HK-2 (cell line): ENCODE data around the gene TRPV3.
"Not testable (repeated sequence)": the region's sequence is repeated elsewhere in the genome, so short reads cannot be mapped to it uniquely, and the experiment has no call there.

ENCODE experiments used
- DNase-seq: peaks from one replicate; pipeline ENCODE4 v3.0.0-alpha.2; 2018; ENCODE audit not compliant: unreplicated experiment

Gene TRPV3

DNA sequence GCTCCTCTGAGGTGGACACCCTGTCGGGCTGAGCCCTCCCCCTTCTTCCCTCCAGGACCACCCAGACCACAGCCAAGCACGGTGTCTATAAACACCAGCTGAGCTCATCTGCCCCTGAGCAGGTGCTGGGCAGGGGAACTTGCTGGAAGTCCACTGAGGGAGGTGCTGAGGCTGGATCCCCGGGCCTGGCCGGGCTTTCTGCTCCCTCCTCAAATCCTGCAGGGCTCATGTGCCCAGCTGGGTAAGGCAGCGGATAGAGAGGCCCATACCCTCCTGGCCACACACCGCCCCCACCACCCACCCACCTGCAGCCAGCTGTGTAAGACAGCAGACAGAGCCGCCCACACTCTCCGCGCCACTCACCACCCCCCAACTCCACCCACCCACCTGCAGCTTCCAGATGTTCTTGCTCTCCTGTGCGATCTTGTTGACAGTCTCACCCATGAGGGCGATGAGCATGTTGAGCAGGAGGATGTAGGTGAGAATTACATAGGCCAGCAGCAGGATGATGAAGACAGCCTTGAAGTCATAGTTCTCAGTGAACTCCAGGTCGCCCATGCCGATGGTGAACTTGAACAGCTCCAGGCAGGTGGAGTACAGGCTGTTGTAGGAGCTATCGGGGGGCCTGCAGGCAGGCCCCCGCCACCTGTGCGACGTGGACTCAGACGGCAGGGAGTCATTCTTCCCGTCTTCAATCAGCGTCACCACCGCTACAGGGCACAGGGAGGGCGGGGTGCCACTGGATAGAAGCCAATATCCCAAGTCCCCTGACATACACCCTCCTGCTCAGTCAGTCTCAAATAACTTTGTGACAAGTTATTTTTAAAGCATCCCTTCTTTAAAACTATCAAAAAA, 15.9 kb upstream of the TRPV3 start:
- DNase-seq, result no peak

DNA sequence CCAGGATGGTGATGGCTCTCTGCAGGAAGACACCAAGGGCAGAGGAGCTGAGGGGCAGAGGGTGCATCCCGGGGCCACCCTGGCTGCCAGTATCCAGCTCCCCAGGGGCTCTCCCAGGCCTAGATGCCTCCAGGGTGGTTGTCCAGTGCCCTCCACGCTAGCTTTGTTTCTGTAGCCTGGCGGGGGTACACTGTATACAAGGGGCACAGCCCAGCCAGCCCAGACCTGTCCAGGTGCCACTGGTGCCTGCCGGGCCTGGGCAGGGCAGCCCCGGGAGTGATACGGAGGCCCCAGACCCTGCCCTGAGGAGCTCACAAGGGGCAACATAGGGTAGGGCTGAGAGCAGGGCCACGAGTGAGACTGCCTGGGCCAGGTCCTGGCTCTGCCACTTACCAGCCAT, 14.6 kb upstream of the TRPV3 start:
- no peak for DNase-seq

DNA sequence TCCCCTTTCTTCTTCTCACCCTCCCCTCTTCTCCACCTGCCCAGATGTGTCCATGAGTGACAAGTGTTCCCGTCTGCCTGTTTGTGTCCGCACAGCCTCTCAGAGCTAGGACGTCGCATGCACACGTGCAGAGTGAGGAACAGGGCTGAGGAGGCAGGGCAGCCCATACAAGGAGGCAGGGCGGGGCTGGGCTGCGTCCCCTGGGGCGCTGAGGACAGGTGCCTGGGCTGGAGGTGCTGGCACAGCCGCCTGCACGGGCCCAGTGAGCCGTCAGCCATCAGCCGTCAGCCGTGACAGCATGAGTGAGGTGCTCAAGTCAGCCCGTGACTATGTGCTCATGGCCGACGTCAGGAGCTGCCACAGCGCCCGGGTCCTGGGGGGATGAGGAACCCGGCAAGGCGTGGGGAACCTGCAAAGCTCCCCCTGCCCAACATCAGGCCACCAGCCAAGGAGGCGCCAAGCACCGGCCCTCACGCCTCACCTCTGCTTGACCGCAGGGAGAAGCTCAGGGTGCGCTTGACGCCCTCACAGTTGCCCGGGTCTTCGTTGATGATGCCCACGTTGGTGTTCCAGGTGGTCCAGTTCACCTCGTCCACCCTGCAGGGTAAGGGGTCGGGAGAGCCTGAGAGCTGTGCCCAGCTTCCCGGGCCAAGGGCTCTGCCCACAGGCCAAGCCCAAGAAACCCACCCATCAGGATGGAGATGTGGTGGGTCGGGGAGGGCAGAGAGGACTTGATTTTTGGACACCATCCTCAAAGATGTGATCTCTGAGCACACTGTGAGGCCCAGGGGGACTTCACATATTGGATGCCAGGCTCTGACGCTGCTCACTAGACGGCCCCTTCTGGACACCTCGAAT, 13.7 kb upstream of the TRPV3 start:
- no peak for DNase-seq

DNA sequence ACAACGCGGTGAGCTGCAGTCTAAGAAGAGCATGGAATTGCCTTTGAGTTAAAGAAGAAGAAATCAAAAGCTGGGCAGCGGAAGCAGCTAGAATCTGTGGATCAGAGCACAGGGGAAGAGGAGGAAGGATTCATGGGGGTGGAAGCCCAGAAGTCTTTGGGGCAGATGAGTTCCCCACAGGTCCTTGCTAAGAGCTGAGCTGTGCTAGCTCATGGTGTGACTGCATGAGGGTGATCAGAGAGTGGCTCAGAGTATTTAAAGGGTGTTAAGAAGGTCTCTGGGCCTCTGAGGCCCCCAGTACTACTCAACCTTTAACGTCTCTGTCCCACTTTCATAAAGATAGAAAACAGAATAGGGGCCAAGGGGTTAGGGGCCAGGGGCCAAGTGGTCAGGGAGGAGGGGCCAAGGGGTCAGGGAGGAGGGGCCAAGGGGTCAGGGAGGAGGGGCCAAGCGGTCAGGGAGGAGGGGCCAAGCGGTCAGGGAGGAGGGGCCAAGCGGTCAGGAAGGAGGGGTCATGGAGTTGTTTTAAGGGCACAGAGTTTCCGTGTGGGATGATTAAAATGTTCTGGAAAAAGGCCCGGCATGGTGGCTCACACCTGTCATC, 12.0 kb upstream of the TRPV3 start:
- no peak for DNase-seq

DNA sequence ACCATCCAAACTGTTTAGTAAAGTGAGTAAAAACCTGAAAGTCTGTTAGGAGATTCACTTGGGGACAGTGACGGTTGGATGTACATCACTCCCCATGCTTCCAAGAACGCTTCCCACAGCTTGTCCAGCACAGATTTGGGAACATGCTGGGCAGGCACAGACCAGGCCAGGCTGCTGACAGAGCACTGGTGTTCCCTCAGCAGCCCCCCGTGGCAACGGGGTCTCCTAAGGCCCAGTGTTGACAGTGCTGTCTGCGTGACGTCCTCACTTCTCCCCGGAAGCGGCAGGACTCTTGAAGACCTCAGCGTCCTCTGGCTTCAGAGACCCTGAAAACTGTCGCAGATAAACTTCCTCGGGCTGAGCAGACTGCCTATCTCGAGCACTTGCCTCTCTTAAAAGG, 8.9 kb upstream of the TRPV3 start:
- no peak for DNase-seq

DNA sequence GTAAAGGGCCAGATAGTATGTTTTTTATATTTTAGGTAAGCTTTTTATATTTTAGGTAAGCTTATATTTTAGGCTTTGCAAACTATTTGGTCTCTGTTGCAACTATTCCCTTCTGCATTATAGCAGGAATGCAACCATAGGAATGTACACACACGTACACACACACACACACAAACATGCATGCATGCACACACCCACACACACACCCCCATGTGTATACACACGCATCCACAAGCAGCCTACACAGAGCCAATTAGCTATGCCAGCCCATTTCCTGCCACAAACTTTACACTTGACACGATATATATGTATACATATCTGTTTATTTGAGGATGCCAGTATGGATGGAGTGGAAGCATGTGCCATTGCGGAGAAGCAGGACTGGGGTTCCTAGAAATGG, 7.5 kb upstream of the TRPV3 start:
- DNase-seq, result no peak

DNA sequence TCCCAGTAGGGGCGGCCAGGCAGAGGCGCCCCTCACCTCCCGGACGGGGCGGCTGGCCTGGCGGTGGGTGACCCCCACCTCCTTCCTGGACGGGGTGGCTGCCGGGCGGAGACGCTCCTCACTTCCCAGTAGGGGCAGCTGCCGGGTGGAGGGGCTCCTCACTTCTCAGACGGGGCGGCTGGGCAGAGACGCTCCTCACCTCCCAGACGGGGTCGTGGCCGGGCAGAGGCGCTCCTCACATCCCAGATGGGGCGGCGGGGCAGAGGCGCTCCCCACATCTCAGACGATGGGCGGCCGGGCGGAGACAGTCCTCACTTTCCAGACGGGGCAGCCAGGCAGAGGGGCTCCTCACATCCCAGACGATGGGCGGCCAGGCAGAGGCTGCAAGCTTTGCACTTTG, 6.6 kb upstream of the TRPV3 start:
- DNase-seq, result not testable (repeated sequence)

DNA sequence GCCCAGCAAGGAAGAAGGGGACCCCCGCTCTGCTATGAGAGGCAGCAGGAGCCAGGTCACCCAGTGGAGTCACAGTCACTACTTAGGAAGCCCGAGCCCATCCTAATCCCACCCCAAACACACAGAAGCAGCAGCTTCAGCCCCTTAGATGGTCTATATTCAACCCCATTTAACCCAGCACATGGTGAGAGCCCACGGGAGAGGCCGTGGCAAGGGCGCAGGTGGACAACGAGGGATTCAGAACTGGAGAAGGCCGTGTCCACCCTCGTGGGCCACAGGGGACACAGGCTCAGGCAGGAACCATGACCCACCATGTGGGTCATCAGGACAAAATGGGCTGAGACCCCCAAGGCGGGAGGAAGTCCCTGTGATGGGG, 1.6 kb upstream of the TRPV3 start:
- no peak for DNase-seq

DNA sequence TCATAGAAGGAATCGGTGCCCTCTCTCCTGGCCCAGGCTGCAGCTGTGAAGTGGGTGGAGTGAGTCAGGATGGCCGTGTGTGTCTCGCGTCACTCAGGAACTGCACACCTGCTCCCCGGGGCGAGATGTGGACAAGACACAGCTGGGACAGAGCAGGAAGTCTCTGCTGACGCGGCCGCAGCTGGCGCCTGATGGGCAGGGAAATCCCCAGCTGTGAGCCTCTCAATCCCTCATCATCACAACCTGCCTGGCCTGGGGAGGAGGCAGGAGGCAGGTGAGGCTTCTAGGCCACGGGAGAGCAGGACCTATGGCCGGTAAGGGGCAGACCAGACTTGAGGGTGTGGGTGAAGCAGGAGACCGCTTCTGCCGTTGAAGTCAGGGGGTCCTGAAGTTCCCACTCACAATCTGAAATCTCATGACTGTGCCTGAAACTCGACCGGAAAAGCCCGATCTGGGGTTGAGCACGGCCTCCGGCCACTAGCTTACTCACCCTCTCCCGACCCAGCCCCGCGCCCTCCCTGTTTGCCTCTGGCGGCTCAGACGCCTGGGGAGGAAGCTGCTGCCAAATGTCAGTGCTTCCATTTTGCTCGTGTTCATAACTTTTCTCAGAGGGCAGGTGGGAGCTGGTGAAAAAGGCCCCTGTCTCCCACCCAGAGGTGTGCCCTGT, 1.1 kb upstream of the TRPV3 start:
- peak; percentile 71 for DNase-seq

DNA sequence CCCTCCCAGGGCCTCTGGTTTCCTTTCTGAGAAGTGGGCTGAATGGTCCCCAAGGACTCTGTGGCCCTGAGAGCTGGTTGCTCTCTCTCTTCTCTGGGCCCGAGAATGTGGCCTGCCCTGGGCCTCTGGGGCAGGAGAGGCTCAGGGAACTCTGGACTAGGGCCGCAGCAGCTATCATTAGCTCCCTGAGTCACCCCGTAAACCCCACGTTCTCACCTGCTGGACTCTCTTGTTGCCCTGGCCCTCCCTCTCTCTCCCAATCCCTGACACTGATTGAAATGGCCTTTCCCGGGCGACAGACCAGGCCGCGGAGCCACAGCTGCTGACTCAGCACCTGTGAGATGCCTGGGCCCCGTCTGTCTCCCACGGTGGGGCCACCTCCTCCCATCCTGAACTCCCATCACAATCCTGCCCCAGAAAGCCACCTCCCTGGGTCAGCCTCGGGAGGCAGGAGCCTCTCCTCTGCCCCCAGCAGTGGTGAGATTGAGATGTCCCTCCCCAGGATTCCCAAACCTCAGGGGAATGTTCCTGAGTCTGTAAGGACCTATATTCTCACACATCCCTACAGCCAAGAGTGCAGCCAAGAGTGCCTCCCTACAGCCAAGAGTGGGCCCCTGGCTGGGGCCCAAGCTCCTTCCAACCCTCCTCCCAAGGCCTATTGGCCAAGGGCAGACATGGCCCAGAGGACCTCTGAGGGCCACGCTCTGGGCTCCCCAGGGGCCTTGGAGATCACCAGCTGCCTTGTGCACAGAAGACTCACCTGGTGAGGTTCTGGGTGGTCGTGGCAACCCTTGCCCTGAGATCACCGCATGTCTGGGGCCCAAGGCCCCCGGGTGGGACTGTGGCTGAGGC, 470 bp downstream of the TRPV3 start:
- peak; percentile 73 for DNase-seq

DNA sequence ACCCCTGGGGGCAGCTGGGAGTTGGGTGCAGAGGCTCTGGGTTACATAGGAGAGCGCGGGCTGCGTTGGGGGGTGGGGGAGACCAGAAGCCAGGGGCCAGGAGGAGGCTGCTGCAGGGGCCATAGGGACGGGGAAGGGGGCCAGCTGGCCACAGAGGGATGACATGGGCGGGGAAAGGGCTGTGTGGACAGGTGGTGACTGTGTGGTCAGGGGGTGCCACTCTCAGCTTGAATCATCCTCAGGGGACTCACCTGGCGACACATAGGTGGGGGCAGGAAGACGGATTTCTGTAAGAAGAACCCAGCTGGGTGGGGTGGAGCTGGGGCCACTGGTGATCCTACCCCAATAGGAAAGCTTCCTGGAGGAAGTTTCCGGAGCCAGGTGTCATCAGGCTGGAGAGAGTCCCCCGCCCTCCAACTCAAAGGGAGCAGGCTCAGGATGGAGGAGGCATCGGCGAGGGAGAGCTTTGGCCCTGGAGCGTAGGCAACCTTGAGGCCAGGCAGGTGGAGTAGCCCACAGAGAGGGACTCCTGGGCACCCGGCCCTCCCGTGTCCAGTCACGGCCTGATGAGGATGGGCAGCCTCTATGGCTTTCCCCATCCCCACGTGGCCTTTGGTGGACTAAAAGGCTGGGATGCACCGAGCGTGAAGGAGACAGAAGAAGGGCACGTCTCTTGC, 1.2 kb downstream of the TRPV3 start:
- DNase-seq, result no peak

DNA sequence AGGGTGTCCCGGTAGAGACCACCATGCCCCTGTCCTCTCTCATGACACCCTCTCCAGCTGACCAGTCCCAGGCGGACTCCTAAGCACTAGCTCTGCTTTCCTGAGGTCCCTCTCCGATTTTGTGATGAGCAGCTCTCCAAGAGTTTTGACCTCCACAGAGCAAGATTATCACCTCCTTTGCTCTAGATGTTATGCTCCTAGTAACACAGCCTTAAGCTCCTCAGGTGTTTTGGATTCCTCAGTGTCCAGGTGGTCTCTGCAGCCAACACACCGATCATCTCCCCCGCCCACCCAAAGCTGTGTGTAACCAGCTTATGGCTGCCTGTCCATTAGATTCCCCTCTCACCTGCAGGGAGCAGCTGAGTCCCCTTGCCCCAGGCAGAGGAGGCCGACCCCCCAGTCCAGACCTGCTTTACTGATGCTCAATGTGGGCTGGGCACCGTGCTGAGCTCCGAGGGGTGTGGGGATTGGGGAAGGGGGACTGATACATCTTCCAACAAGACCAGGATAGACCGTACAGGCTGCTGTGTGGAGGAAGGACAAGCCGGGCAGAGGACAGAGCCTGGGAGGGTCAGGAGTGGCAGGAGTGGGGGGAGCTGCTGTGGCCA, 2.3 kb downstream of the TRPV3 start:
- no peak for DNase-seq

DNA sequence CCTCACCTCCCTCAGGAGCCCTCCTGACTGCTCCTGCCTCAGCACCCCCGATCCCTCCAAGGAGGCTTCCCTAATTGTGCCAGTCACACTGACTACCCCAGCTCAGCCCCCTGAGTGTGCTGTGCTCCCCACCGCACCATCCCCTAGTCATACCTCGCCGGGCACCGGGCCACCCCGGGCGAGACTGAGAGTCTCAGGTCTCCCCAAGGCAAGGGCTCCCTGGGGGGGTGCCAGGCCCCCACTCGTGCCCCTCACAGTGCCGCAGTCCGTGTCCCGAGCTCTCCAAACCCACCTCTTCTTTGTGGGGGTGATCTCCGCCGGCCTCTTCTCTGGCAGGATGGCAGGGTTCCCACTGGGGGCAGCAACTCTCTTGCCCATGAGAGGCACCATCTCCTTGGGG, 3.2 kb downstream of the TRPV3 start:
- DNase-seq, result no peak

DNA sequence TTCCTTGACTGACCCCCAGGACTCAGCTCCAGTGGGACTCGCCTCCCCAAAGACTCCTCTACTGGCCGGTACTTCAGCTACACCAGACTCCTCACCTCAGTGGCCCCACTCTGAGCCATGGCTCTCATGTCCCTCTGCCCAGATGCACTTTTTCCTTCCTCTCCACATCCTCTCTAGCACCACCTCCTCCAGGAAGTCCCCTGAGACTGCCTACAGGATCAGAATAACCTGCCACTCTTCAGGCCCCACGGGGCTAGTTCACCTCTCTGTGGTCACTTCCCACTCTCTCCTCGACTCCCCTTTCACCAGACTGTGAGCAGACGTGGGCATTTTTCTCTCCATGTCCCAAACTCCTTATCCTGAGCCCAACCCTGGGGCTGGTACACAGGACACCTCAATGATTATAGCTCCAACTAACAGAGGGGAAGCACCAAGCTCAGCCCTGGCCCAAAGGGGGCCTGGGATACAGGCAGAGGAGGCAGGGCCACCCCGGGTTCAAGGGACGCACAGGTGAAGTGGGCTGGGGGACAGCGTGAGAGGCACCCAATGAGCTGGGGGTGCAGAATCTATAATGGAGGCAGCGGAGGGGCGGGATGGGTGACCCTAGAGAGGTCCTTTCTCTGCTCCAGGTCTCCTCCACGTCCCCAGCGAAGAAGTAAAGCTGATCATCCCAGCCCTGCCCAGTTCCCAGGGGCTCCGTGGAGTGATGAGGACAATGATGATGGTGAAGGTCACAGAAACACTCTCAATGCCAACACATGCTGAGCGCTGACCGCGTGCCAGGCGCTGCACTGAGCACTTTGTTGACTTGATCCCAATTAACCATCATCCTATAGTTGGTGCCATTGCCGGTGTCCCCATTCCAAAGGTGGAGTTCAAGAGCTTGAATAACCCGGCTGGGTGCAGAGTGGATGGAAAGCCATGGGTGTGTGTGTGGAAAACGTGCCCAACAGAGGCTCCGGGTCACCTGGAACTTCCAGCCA, 3.9 kb downstream of the TRPV3 start:
- DNase-seq, result no peak

DNA sequence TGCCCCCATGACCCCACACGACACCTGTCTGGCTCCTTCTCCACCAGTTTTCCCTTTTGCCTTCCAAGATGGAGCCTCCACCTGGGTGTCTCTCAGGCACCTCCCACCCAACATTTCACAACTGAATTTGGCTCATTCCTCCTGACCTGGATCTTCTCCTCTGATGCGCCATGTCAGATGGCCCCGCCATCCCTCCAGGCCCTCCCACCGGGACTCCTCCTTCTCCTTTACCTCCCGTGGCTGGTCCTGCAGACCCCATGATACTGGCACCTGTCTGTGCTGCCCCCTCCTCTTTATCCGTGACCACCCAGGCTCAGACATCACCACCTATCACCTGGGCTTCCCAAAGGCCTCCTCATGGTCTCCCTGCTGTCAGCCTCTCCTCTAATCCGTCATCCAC, 4.7 kb downstream of the TRPV3 start:
- DNase-seq, result no peak

DNA sequence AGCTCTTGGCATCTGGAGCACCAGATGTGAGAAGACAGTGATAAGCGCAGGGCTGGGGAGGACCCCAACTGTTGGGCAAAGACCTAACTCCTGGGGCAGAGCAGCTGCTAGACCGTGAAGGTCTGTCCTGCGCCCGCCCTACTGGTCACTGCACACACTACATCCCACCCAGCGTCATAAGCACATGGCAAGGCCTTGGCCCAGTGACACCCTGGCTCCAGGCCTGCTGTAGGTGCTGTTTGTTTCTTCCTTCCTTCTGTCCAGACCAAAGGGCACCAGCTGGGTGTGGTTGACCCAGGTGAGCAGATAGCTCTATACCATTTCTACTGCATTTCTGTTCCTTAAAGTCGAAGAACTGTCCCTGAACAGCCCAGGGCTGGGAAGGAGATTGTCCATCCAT, 6.4 kb downstream of the TRPV3 start:
- DNase-seq, result no peak

DNA sequence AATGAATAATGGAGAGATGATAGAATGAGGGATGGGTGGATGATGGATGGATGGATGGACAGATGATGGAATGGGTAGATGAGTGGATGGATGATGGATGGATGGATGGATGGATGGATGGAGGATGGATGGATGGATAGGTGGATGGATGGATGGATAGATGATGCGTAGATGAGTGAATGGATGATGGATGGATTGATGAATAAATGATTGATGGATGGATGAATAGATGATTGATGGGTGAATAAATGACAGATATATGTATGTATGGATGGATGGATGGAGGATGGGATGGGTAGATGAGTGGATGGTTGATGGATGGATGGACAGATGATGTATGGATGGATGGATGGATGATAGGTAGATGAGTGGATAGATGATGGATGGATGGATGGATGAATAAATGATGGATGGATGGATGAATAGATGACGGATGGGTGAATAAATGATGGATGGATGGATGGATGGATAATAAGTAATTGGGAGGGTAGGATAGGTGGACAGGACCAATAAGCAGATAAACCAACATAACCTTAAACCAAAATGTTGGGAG, 7.9 kb downstream of the TRPV3 start:
- DNase-seq, result no peak

DNA sequence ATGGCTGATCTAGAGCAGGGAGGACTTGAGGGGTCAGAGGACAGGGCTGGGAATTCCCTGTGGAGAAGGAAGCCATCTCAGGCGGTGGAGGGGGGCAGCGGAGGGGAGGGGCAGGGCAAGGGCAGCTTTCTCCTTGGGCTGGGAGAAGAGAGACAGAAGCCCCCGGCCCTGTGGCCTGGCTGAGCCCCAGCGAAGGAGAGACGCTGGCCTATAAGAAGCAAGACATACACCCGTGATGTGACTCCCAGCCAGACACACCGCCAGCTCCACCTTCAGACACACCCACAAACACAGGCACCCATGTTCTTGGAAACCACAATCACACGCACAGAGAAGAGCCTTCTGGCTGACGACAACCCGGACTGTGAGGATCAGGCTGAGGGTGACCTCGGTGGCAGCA, 10.0 kb downstream of the TRPV3 start:
- no peak for DNase-seq

DNA sequence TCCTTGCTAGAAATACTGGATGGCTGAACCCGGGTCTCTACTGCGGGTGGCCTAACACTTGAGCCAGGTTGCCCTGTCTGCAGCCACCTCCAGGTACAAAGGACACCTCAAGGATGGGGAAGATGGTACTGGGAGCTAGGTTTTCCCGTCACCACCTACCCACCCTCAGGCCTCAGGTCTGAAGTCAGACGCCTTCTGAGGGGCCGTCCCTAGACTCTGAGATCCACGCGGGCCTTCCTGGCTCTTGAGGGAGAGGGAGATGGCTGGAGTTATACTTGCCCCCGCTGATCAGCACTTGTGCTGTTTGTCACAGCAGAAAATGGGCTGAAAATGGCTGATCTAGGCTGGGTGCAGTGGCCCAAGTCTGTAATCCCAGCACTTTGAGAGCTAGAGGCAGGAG, 10.6 kb downstream of the TRPV3 start:
- no peak for DNase-seq
